Fibroblast of lung (primary cell): ENCODE results near the gene ZNF764. TPM values are rescaled to one million over a fixed set of nuclear protein-coding genes. Genes with fewer than 3 reads are reported as not detected.

Experiments
- DNase-seq, 2 donors: peaks; one replicate each; pipeline versions ENCODE4 v3.0.0 to v3.0.0-alpha.2; 2010; ENCODE audit warnings: low read depth in 2 of 2
- H2AFZ ChIP-seq: 2 replicates; pipeline ENCODE4 v1.5.1; 2012; ENCODE audit warnings: low read length, control low read depth, inconsistent platforms
- H3K27ac ChIP-seq: 2 replicates; pipeline ENCODE4 v1.5.1; 2011; ENCODE audit warnings: low read length, control low read depth; ENCODE audit not compliant: insufficient read depth
- H3K27me3 ChIP-seq: 2 replicates; pipeline ENCODE4 v1.5.1; 2011; ENCODE audit warnings: mild to moderate bottlenecking, low read length; ENCODE audit not compliant: control insufficient read depth, insufficient read depth
- H3K36me3 ChIP-seq: 2 replicates; pipeline ENCODE4 v1.5.1; 2011; ENCODE audit warnings: low read length; ENCODE audit not compliant: control insufficient read depth, insufficient read depth
- H3K4me1 ChIP-seq: 2 replicates; pipeline ENCODE4 v1.5.1; 2011; ENCODE audit warnings: low read length; ENCODE audit not compliant: control insufficient read depth, insufficient read depth; ENCODE audit errors: extremely low read depth
- H3K4me2 ChIP-seq: 2 replicates; pipeline ENCODE4 v1.5.1; 2011; ENCODE audit warnings: low read length, control low read depth; ENCODE audit not compliant: insufficient read depth; ENCODE audit errors: extremely low read depth
- H3K4me3 ChIP-seq, 4 experiments: fragments of 200-600 bp in 1 of 4; sonication (generic) in 1 of 4; replicated peaks in 1 of 4; 2 replicates each; pipeline ENCODE4 v1.5.1; 2011 to 2016; ENCODE audit warnings: low read length in 4 of 4, low read depth in 3 of 4, mild to moderate bottlenecking in 3 of 4, control low read depth in 2 of 4, inconsistent platforms in 1 of 4, mixed read lengths in 1 of 4; ENCODE audit not compliant: insufficient read depth in 1 of 4; ENCODE audit errors: control extremely low read depth in 1 of 4
- H3K79me2 ChIP-seq: 2 replicates; pipeline ENCODE4 v1.5.1; 2012; ENCODE audit warnings: mild to moderate bottlenecking, low read length, inconsistent platforms; ENCODE audit not compliant: control insufficient read depth, insufficient read depth
- H3K9ac ChIP-seq: 2 replicates; pipeline ENCODE4 v1.5.1; 2011; ENCODE audit warnings: mild to moderate bottlenecking, low read length, control low read depth; ENCODE audit not compliant: insufficient read depth
- H3K9me3 ChIP-seq: 2 replicates; pipeline ENCODE4 v1.5.1; 2012; ENCODE audit warnings: low read depth, low read length; ENCODE audit not compliant: control insufficient read depth, insufficient read depth
- H4K20me1 ChIP-seq: 2 replicates; pipeline ENCODE4 v1.5.1; 2011; ENCODE audit warnings: low read length; ENCODE audit not compliant: control insufficient read depth, insufficient read depth; ENCODE audit errors: extremely low read depth
- CTCF ChIP-seq, 2 donors: IDR thresholded peaks in 1 of 2; conservative IDR thresholded peaks in 1 of 2; 1 replicate in 1 of 2; 2 replicates in 1 of 2; pipeline ENCODE4 v1.5.1; 2011 to 2012; ENCODE audit warnings: low read length in 2 of 2, control low read depth in 1 of 2, inconsistent platforms in 1 of 2, low read depth in 1 of 2, mild to moderate bottlenecking in 1 of 2
- EZH2 ChIP-seq: IDR thresholded peaks from 2 replicates; pipeline ENCODE4 v1.5.1; 2012; ENCODE audit warnings: low read length, control low read depth, mild to moderate bottlenecking; ENCODE audit errors: missing control alignments
- polyA plus RNA-seq, 2 donors: library from polyadenylated mRNA; depleted of rRNA in 1 of 2; stranded (reverse) in 1 of 2; unstranded in 1 of 2; fragments of >200 nt; gene quantifications; 2 replicates each; pipeline ENCODE4 v1.2.1, GENCODE V29; 2011 to 2012; ENCODE audit warnings: missing spikeins in 1 of 2
- total RNA-seq: library from RNA; depleted of rRNA; stranded (reverse); fragments of >200 nt; gene quantifications from 2 replicates; pipeline ENCODE4 v1.2.1, GENCODE V29; 2014

ZNF764 gene
- total and polyA plus RNA-seq, 2 donors (not counting 1 experiment from before 2014, with no cell fraction given): 2.4 to 3.1 TPM

- Histone ChIP-seq H3K4me3 (no peak overlapping the region), H3K4me1 (no peaks in the 10 kb centered on the region), H3K9me3 (no peaks in the 10 kb centered on the region), H3K27ac (no peak overlapping the region), H3K79me2 (no peaks in the 10 kb centered on the region), H2AFZ (no peak overlapping the region), H3K27me3 (peaks cover under 1% of the 10 kb centered on the region), H3K9ac (no peak overlapping the region), H3K4me2 (no peak overlapping the region), H4K20me1 (no peaks in the 10 kb centered on the region), H3K36me3 (no peaks in the 10 kb centered on the region)
- DNase-seq: no peak
- TF ChIP-seq EZH2 (no peak), CTCF (conservative IDR thresholded peaks at IDR 0.05 in 1 of 2, IDR thresholded peaks at IDR 0.05 in 1 of 2; ENCODE audit: low read depth in 1 of 2, low read length in 2 of 2) (no peak)
These were observed 39.6 kb downstream of the ZNF764 start for GRCh38 chr16:30518552-30518951.

- H2AFZ ChIP-seq: no peak overlapping the region
- TF ChIP-seq CTCF (conservative IDR thresholded peaks at IDR 0.05 in 1 of 2, IDR thresholded peaks at IDR 0.05 in 1 of 2; ENCODE audit: low read depth in 1 of 2, low read length in 2 of 2) (no peak), EZH2 (no peak)
These were observed 42.9 kb downstream of the ZNF764 start for GRCh38 chr16:30515275-30515674.

GRCh38 chr16:30511509-30511908 lies 46.7 kb downstream of the ZNF764 start:
- no peaks in the 10 kb centered on the region for H3K4me1 ChIP-seq
- DNase-seq: no peak
- no peak overlapping the region for H3K4me3 ChIP-seq
- no peaks in the 10 kb centered on the region for H3K36me3 ChIP-seq
- H4K20me1 ChIP-seq: no peaks in the 10 kb centered on the region
- TF ChIP-seq EZH2: no peak
- H3K27ac ChIP-seq: no peak overlapping the region
- H3K79me2 ChIP-seq: no peaks in the 10 kb centered on the region
- H3K9ac ChIP-seq: no peak overlapping the region
- H3K4me2 ChIP-seq: no peak overlapping the region
- H3K9me3 ChIP-seq: no peaks in the 10 kb centered on the region
- H2AFZ ChIP-seq: no peak overlapping the region
- peaks cover 5% of the 10 kb centered on the region for H3K27me3 ChIP-seq

More at GRCh38 chr16:30515275-30515674, 42.9 kb downstream of the ZNF764 start:
- H3K27me3 ChIP-seq: peaks cover 5% of the 10 kb centered on the region
- no peaks in the 10 kb centered on the region for H3K36me3 ChIP-seq
- no peaks in the 10 kb centered on the region for H4K20me1 ChIP-seq
- no peak overlapping the region for H3K9ac ChIP-seq
- H3K79me2 ChIP-seq: no peaks in the 10 kb centered on the region
- H3K4me3 ChIP-seq: no peak overlapping the region
- no peak for DNase-seq
- no peak overlapping the region for H3K27ac ChIP-seq
- no peaks in the 10 kb centered on the region for H3K4me1 ChIP-seq
- H3K4me2 ChIP-seq: no peak overlapping the region
- no peaks in the 10 kb centered on the region for H3K9me3 ChIP-seq
